Right atrium auricular region (tissue), 2 donors: ENCODE data around the gene CYP3A4. TPM values are rescaled to one million over a fixed set of nuclear protein-coding genes. Genes with fewer than 3 reads are reported as not detected.

ENCODE experiments used
- DNase-seq: peaks from one replicate; pipeline ENCODE4 v3.0.0-alpha.2; 2019; ENCODE audit warnings: low spot score
- H3K27ac ChIP-seq, 2 donors: fragments of 200-600 bp; sonication (generic); 1 replicate in 1 of 2; 2 replicates in 1 of 2; pipeline ENCODE4 v1.5.1; 2016 to 2019
- H3K27me3 ChIP-seq, 2 donors: fragments of 200-600 bp; sonication (generic); one replicate each; pipeline versions ENCODE4 v1.5.1 to v1.6.0; 2017 to 2019
- H3K36me3 ChIP-seq: fragments of 200-600 bp; sonication (generic); one replicate; pipeline ENCODE4 v1.5.1; 2016
- H3K4me1 ChIP-seq, 2 donors: fragments of 200-600 bp; sonication (generic); one replicate each; pipeline versions ENCODE4 v1.5.1 to v1.6.0; 2017 to 2019
- H3K4me3 ChIP-seq, 2 donors: fragments of 200-600 bp; sonication (generic); 1 replicate in 1 of 2; 2 replicates in 1 of 2; pipeline ENCODE4 v1.5.1; 2017 to 2019; ENCODE audit warnings: mild to moderate bottlenecking in 1 of 2, moderate library complexity in 1 of 2
- H3K9me3 ChIP-seq, 2 donors: fragments of 200-600 bp; sonication (generic); one replicate each; pipeline ENCODE4 v1.5.1; 2019
- total RNA-seq, 2 donors: library from RNA; depleted of rRNA; stranded (reverse); fragments of >200 nt; gene quantifications; one replicate each; pipeline ENCODE4 v1.1.0, GENCODE V29; 2016
- TF ChIP-seq, protein P1 (sequence below), 2 donors: fragments of 200-600 bp; sonication (generic); IDR thresholded peaks; one replicate each; pipeline ENCODE4 v1.5.1; 2019; ENCODE audit warnings: antibody characterized with exemption in 2 of 2

Gene CYP3A4
- total RNA-seq, 2 donors from 2014 or later, result 0.43 TPM; not detected in 1

- Histone ChIP-seq H3K4me1 (no peaks in the 10 kb centered on the region), H3K36me3 (no peaks in the 10 kb centered on the region), H3K9me3 (no peaks in the 10 kb centered on the region), H3K27me3 (no peaks in the 10 kb centered on the region), H3K27ac (no peak overlapping the region), H3K4me3 (no peak overlapping the region)
- TF ChIP-seq, protein P1, sequence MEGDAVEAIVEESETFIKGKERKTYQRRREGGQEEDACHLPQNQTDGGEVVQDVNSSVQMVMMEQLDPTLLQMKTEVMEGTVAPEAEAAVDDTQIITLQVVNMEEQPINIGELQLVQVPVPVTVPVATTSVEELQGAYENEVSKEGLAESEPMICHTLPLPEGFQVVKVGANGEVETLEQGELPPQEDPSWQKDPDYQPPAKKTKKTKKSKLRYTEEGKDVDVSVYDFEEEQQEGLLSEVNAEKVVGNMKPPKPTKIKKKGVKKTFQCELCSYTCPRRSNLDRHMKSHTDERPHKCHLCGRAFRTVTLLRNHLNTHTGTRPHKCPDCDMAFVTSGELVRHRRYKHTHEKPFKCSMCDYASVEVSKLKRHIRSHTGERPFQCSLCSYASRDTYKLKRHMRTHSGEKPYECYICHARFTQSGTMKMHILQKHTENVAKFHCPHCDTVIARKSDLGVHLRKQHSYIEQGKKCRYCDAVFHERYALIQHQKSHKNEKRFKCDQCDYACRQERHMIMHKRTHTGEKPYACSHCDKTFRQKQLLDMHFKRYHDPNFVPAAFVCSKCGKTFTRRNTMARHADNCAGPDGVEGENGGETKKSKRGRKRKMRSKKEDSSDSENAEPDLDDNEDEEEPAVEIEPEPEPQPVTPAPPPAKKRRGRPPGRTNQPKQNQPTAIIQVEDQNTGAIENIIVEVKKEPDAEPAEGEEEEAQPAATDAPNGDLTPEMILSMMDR (IDR thresholded peaks at IDR 0.05), result no peak
- DNase-seq, result no peak
Measured at GRCh38 chr7:99794585-99795502, 10.9 kb upstream of the CYP3A4 start.

- H3K9me3 ChIP-seq, result no peaks in the 10 kb centered on the region
- TF ChIP-seq, protein P1 (IDR thresholded peaks at IDR 0.05), result no peak
Measured at GRCh38 chr7:99793443-99793842, 9.5 kb upstream of the CYP3A4 start.

GRCh38 chr7:99792967-99793366 is 9.0 kb upstream of the CYP3A4 start:
- no peaks in the 10 kb centered on the region for H3K4me1 ChIP-seq

More at GRCh38 chr7:99793443-99793842, 9.5 kb upstream of the CYP3A4 start:
- Histone ChIP-seq H3K36me3 (no peaks in the 10 kb centered on the region), H3K27ac (no peak overlapping the region), H3K4me3 (no peak overlapping the region), H3K27me3 (no peaks in the 10 kb centered on the region), H3K4me1 (no peaks in the 10 kb centered on the region)
- DNase-seq, result no peak

GRCh38 chr7:99791667-99792369 is 7.8 kb upstream of the CYP3A4 start:
- Histone ChIP-seq H3K27me3 (no peaks in the 10 kb centered on the region), H3K9me3 (no peaks in the 10 kb centered on the region), H3K4me3 (no peak overlapping the region), H3K27ac (no peak overlapping the region), H3K36me3 (no peaks in the 10 kb centered on the region), H3K4me1 (no peaks in the 10 kb centered on the region)
- DNase-seq, result no peak
- TF ChIP-seq, protein P1 (IDR thresholded peaks at IDR 0.05), result no peak

More at GRCh38 chr7:99792967-99793366, 9.0 kb upstream of the CYP3A4 start:
- no peaks in the 10 kb centered on the region for H3K27me3 ChIP-seq
- no peaks in the 10 kb centered on the region for H3K36me3 ChIP-seq
- no peaks in the 10 kb centered on the region for H3K9me3 ChIP-seq
- H3K4me3 ChIP-seq, result no peak overlapping the region
- DNase-seq, result no peak
- no peak overlapping the region for H3K27ac ChIP-seq
- TF ChIP-seq, protein P1 (IDR thresholded peaks at IDR 0.05), result no peak

- Histone ChIP-seq H3K9me3 (no peaks in the 10 kb centered on the region), H3K4me3 (no peak overlapping the region), H3K27me3 (no peaks in the 10 kb centered on the region), H3K36me3 (no peaks in the 10 kb centered on the region), H3K4me1 (no peaks in the 10 kb centered on the region), H3K27ac (no peak overlapping the region)
- TF ChIP-seq, protein P1 (IDR thresholded peaks at IDR 0.05), result no peak
- DNase-seq, result no peak
Measured at GRCh38 chr7:99791021-99791420, 7.0 kb upstream of the CYP3A4 start.
